H1 (cell line): ENCODE data around the gene GPC6. TPM values are rescaled to one million over a fixed set of nuclear protein-coding genes. Genes with fewer than 3 reads are reported as not detected.

ENCODE experiments used
- CTCF ChIA-PET: fragments of 300-600 bp; sonication (Branson Sonifier 250); formaldehyde crosslinking; loops from one replicate; lab custom pipeline; 2021; ENCODE audit not compliant: partially characterized antibody; lab: Charles Lee
- POLR2A ChIA-PET: fragments of 300-600 bp; sonication (Branson Sonifier 250); formaldehyde crosslinking; loops from one replicate; lab custom pipeline; 2021; ENCODE audit warnings: inconsistent platforms; ENCODE audit not compliant: partially characterized antibody; lab: Charles Lee
- DNase-seq, 2 experiments: peaks; one replicate each; pipeline versions ENCODE4 v3.0.0 to v3.0.0-alpha.2; 2010 to 2022; ENCODE audit warnings: low spot score in 2 of 2, low read depth in 1 of 2, mixed read lengths in 1 of 2
- FAIRE-seq: peaks from 2 replicates; lab custom pipeline; 2011; peaks lifted over from hg19 to GRCh38; lab: Jason Lieb, UNC
- H2AFZ ChIP-seq: 2 replicates; pipeline ENCODE4 v1.8.1; 2012; ENCODE audit warnings: low read length, inconsistent platforms
- H2AK5ac ChIP-seq: 2 replicates; pipeline ENCODE4 v1.6.1; 2013; ENCODE audit warnings: low read depth, low read length
- H2BK120ac ChIP-seq: replicated peaks from 2 replicates; pipeline ENCODE3; 2013; ENCODE audit warnings: low read depth, low read length, inconsistent platforms
- H2BK12ac ChIP-seq: 2 replicates; pipeline ENCODE4 v1.6.1; 2013; ENCODE audit warnings: low read depth, low read length
- H2BK15ac ChIP-seq: 2 replicates; pipeline ENCODE4 v1.6.1; 2013; ENCODE audit warnings: low read length
- H2BK20ac ChIP-seq: 2 replicates; pipeline ENCODE4 v1.6.1; 2013; ENCODE audit warnings: low read length
- H2BK5ac ChIP-seq: 2 replicates; pipeline ENCODE4 v1.6.1; 2013; ENCODE audit warnings: low read depth, low read length
- H3K14ac ChIP-seq: 2 replicates; pipeline ENCODE4 v1.6.1; 2013; ENCODE audit warnings: inconsistent platforms; ENCODE audit not compliant: insufficient read length
- H3K18ac ChIP-seq: 2 replicates; pipeline ENCODE4 v1.6.1; 2013; ENCODE audit warnings: low read length; ENCODE audit errors: extremely low read depth
- H3K23ac ChIP-seq: 2 replicates; pipeline ENCODE4 v1.6.1; 2013; ENCODE audit warnings: inconsistent platforms; ENCODE audit not compliant: insufficient read length
- H3K23me2 ChIP-seq: 2 replicates; pipeline ENCODE4 v1.6.1; 2013; ENCODE audit warnings: low read depth, low read length
- H3K27ac ChIP-seq: 2 replicates; pipeline ENCODE4 v1.6.1; 2011; ENCODE audit warnings: low read depth, low read length, inconsistent platforms
- H3K27me3 ChIP-seq, 4 experiments: replicated peaks in 1 of 4; 1 replicate in 1 of 4; 2 replicates in 3 of 4; pipeline versions ENCODE4 v1.6.1 to v1.8.1; 2011 to 2013; ENCODE audit warnings: low read length in 3 of 4, mild to moderate bottlenecking in 3 of 4, inconsistent platforms in 2 of 4, mixed read lengths in 2 of 4, moderate library complexity in 1 of 4; ENCODE audit not compliant: control insufficient read depth in 3 of 4, insufficient read depth in 3 of 4; ENCODE audit errors: extremely low read depth in 1 of 4
- H3K36me3 ChIP-seq, 4 experiments: 2 replicates each; pipeline versions ENCODE4 v1.6.1 to v1.8.1; 2011 to 2013; ENCODE audit warnings: mild to moderate bottlenecking in 4 of 4, low read length in 3 of 4, moderate library complexity in 2 of 4, control low read depth in 1 of 4, inconsistent platforms in 1 of 4; ENCODE audit not compliant: insufficient read depth in 4 of 4, control insufficient read depth in 2 of 4
- H3K4ac ChIP-seq: replicated peaks from 2 replicates; pipeline ENCODE3; 2013; ENCODE audit warnings: low read length, low read depth, mixed read lengths, inconsistent platforms; ENCODE audit not compliant: insufficient read length
- H3K4me1 ChIP-seq, 4 experiments: replicated peaks in 1 of 4; 1 replicate in 1 of 4; 2 replicates in 3 of 4; pipeline versions ENCODE4 v1.6.1 to v1.8.1; 2011 to 2013; ENCODE audit warnings: low read length in 3 of 4, inconsistent platforms in 2 of 4, mixed read lengths in 1 of 4; ENCODE audit not compliant: insufficient read depth in 4 of 4, control insufficient read depth in 3 of 4
- H3K4me2 ChIP-seq, 2 experiments: 2 replicates each; pipeline versions ENCODE4 v1.6.1 to v1.8.1; 2011 to 2013; ENCODE audit warnings: low read depth in 2 of 2, low read length in 2 of 2, control low read depth in 1 of 2, inconsistent platforms in 1 of 2, mild to moderate bottlenecking in 1 of 2; ENCODE audit not compliant: insufficient read depth in 1 of 2
- H3K4me3 ChIP-seq, 4 experiments: fragments of 200-600, 300-600 bp in 1 of 4; sonication (generic), shearing (Covaris generic), sonication (Bioruptor Twin) in 1 of 4; 2 replicates each; pipeline versions ENCODE4 v1.5.1 to v1.8.1; 2011 to 2016; ENCODE audit warnings: low read length in 4 of 4, low read depth in 3 of 4, control low read depth in 2 of 4, inconsistent platforms in 2 of 4, mild to moderate bottlenecking in 2 of 4, mixed read lengths in 1 of 4, moderate library complexity in 1 of 4; ENCODE audit not compliant: insufficient read depth in 2 of 4; ENCODE audit errors: extremely low read depth in 1 of 4
- H3K56ac ChIP-seq: replicated peaks from 2 replicates; pipeline ENCODE3; 2013; ENCODE audit warnings: low read depth, mild to moderate bottlenecking, mixed read lengths, low read length, inconsistent platforms; ENCODE audit not compliant: insufficient read length
- H3K79me1 ChIP-seq: 2 replicates; pipeline ENCODE4 v1.6.1; 2013; ENCODE audit warnings: low read depth, low read length, control low read depth
- H3K79me2 ChIP-seq, 2 experiments: 2 replicates each; pipeline versions ENCODE4 v1.6.1 to v1.8.1; 2012 to 2013; ENCODE audit warnings: low read length in 2 of 2, mild to moderate bottlenecking in 2 of 2, inconsistent platforms in 1 of 2; ENCODE audit not compliant: insufficient read depth in 2 of 2, control insufficient read depth in 1 of 2
- H3K9ac ChIP-seq, 4 experiments: replicated peaks in 1 of 4; 1 replicate in 1 of 4; 2 replicates in 3 of 4; pipeline versions ENCODE4 v1.6.1 to v1.8.1; 2011 to 2013; ENCODE audit warnings: low read depth in 3 of 4, low read length in 3 of 4, control low read depth in 2 of 4, mild to moderate bottlenecking in 2 of 4, moderate library complexity in 2 of 4, inconsistent platforms in 1 of 4; ENCODE audit errors: extremely low read depth in 1 of 4
- H3K9me3 ChIP-seq, 2 experiments: 2 replicates each; pipeline versions ENCODE4 v1.6.1 to v1.8.1; 2012 to 2013; ENCODE audit warnings: mild to moderate bottlenecking in 2 of 2, moderate library complexity in 2 of 2, control low read depth in 1 of 2, inconsistent platforms in 1 of 2, low read depth in 1 of 2, low read length in 1 of 2, mixed read lengths in 1 of 2; ENCODE audit not compliant: insufficient read depth in 2 of 2
- H4K20me1 ChIP-seq, 2 experiments: replicated peaks in 1 of 2; 2 replicates each; pipeline versions ENCODE3 to v1.8.1; 2011 to 2013; ENCODE audit warnings: inconsistent platforms in 2 of 2, low read length in 2 of 2, mild to moderate bottlenecking in 1 of 2; ENCODE audit not compliant: insufficient read depth in 2 of 2, control insufficient read depth in 1 of 2
- H4K5ac ChIP-seq: 2 replicates; pipeline ENCODE4 v1.6.1; 2013; ENCODE audit warnings: low read length, low read depth, mixed read lengths, inconsistent platforms; ENCODE audit not compliant: insufficient read length
- H4K8ac ChIP-seq: 2 replicates; pipeline ENCODE4 v1.8.0; 2013; ENCODE audit warnings: mild to moderate bottlenecking, moderate library complexity, low read length, inconsistent platforms; ENCODE audit not compliant: insufficient read depth; ENCODE audit errors: extremely low read depth
- H4K91ac ChIP-seq: replicated peaks from 2 replicates; pipeline ENCODE3; 2013; ENCODE audit warnings: low read length, mixed read lengths, inconsistent platforms; ENCODE audit not compliant: insufficient read length
- BACH1 ChIP-seq: IDR thresholded peaks from 2 replicates; pipeline ENCODE4 v1.6.1; 2012; ENCODE audit warnings: low read length, improper control_type of control experiment
- CBX5 ChIP-seq: fragments of 300-800, 300-1000 bp; sonication (generic); IDR thresholded peaks from 2 replicates; pipeline ENCODE4 v1.7.1; 2016; ENCODE audit warnings: antibody characterized with exemption, low read length, low read depth
- CHD2 ChIP-seq: IDR thresholded peaks from 2 replicates; pipeline ENCODE4 v1.6.1; 2012; ENCODE audit warnings: low read length, improper control_type of control experiment
- CTCF ChIP-seq, 3 experiments: IDR thresholded peaks; 1 replicate in 2 of 3; 2 replicates in 1 of 3; pipeline versions ENCODE4 v1.5.1 to v1.6.1; 2011; ENCODE audit warnings: low read length in 3 of 3, mild to moderate bottlenecking in 3 of 3, inconsistent platforms in 2 of 3, low read depth in 1 of 3, moderate library complexity in 1 of 3; ENCODE audit not compliant: insufficient read depth in 1 of 3; ENCODE audit errors: control extremely low read depth in 1 of 3
- GTF2F1 ChIP-seq: IDR thresholded peaks from 2 replicates; pipeline ENCODE4 v1.6.1; 2012; ENCODE audit warnings: low read depth, low read length, improper control_type of control experiment, borderline replicate concordance
- JUND ChIP-seq: IDR thresholded peaks from 2 replicates; pipeline ENCODE4 v1.6.1; 2011; ENCODE audit warnings: mild to moderate bottlenecking, improper control_type of control experiment, low read length
- KDM4A ChIP-seq: IDR thresholded peaks from one replicate; pipeline ENCODE4 v1.7.1; 2012; ENCODE audit warnings: low read depth, mild to moderate bottlenecking, moderate library complexity, low read length, inconsistent platforms; ENCODE audit not compliant: severe bottlenecking
- PHF8 ChIP-seq: fragments of 200-600 bp; sonication (generic); conservative IDR thresholded peaks from 2 replicates; pipeline ENCODE4 v1.7.1; 2012; ENCODE audit warnings: low read depth, mild to moderate bottlenecking, inconsistent platforms, low read length, moderate library complexity
- POLR2AphosphoS5 ChIP-seq: IDR thresholded peaks from 2 replicates; pipeline ENCODE4 v1.6.1; 2011; ENCODE audit warnings: low read depth, low read length
- POU5F1 ChIP-seq: IDR thresholded peaks from 2 replicates; pipeline ENCODE4 v1.6.1; 2011; ENCODE audit warnings: low read depth, mild to moderate bottlenecking, low read length, moderate library complexity
- TAF1 ChIP-seq: IDR thresholded peaks from 2 replicates; pipeline ENCODE4 v1.6.1; 2011; ENCODE audit warnings: mild to moderate bottlenecking, low read depth, low read length
- TBP ChIP-seq: IDR thresholded peaks from 2 replicates; pipeline ENCODE4 v1.6.1; 2011; ENCODE audit warnings: low read depth, low read length, improper control_type of control experiment
- TCF12 ChIP-seq: IDR thresholded peaks from 2 replicates; pipeline ENCODE4 v1.6.1; 2011; ENCODE audit warnings: low read depth, mild to moderate bottlenecking, low read length
- WGBS, 2 experiments: shearing (Covaris generic) in 1 of 2; methylation state at CpG; one replicate each; pipeline versions ENCODE4 v1.1.6 to v1.1.7; 2013 to 2015; ENCODE audit warnings: low lambda C conversion rate in 2 of 2, mixed read lengths in 2 of 2, inconsistent platforms in 1 of 2, low coverage in 1 of 2, missing lambda C conversion rate in 1 of 2; ENCODE audit not compliant: insufficient replicate concordance in 2 of 2, insufficient coverage in 1 of 2, insufficient read length in 1 of 2; ENCODE audit errors: extremely low coverage in 1 of 2, missing lambda C conversion rate in 1 of 2; 5-methylcytosine and 5-hydroxymethylcytosine counted together
- polyA plus RNA-seq, 7 experiments: library from polyadenylated mRNA; depleted of rRNA in 3 of 7; stranded (reverse) in 5 of 7; unstranded in 2 of 7; fragments of >200 nt in 5 of 7; fragments of 200-250 nt in 2 of 7; gene quantifications; 1 replicate in 5 of 7; 2 replicates in 1 of 7; 4 replicates in 1 of 7; pipeline versions ENCODE4 v1.2.1 to v1.2.3, GENCODE V29; 2011 to 2013; ENCODE audit warnings: missing spikeins in 2 of 7, mixed read lengths in 2 of 7
- total RNA-seq: library from RNA; stranded (reverse); fragmentation: NEBNext Ultra II Directional; extraction: Animal tissue kit (Norgen Biotek cat#: 25700); gene quantifications from 2 replicates; pipeline ENCODE4 v1.2.1, GENCODE V29; 2021

GPC6 gene
- total and polyA plus RNA-seq, 2 of the 8 experiments (the other 6 are each of a cell fraction or from before 2014, with no cell fraction given) = 5.4 to 12.0 TPM

GRCh38 chr13:93889430-93889951 lies 662.9 kb downstream of the GPC6 start:
- DNase-seq = no peak
- no peak overlapping the region for H2BK12ac ChIP-seq
- H4K91ac ChIP-seq = no peak overlapping the region
- no peak overlapping the region for H2AFZ ChIP-seq
- no peak overlapping the region for H3K56ac ChIP-seq
- ChIA-PET CTCF (no interaction called here), POLR2A (no interaction called here)
- H4K20me1 ChIP-seq = no peaks in the 10 kb centered on the region
- no peak overlapping the region for H4K8ac ChIP-seq
- H3K4me3 ChIP-seq = no peak overlapping the region
- H3K79me1 ChIP-seq = no peaks in the 10 kb centered on the region
- no peaks in the 10 kb centered on the region for H3K23me2 ChIP-seq
- H3K14ac ChIP-seq = no peak overlapping the region
- no peak overlapping the region for H2BK20ac ChIP-seq
- H2BK120ac ChIP-seq = no peak overlapping the region
- no peak overlapping the region for H2BK15ac ChIP-seq
- H3K9ac ChIP-seq = no peak overlapping the region
- H3K18ac ChIP-seq = no peak overlapping the region
- H3K23ac ChIP-seq = no peak overlapping the region
- WGBS, 2 experiments = 88% methylated on average over 1 of the region's 1 CpG; no CpG with 5 or more reads in 1 of the 2 experiments
- H3K79me2 ChIP-seq = no peaks in the 10 kb centered on the region
- no peak for FAIRE-seq
- no peak overlapping the region for H3K4me2 ChIP-seq
- no peak overlapping the region for H3K27ac ChIP-seq
- H3K27me3 ChIP-seq = no peaks in the 10 kb centered on the region
- no peak overlapping the region for H2BK5ac ChIP-seq
- H4K5ac ChIP-seq = no peak overlapping the region
- no peaks in the 10 kb centered on the region for H3K4me1 ChIP-seq
- H2AK5ac ChIP-seq = no peak overlapping the region
- no peak overlapping the region for H3K4ac ChIP-seq
- no peaks in the 10 kb centered on the region for H3K9me3 ChIP-seq
- H3K36me3 ChIP-seq = no peaks in the 10 kb centered on the region
- TF ChIP-seq KDM4A = no peak
- TF ChIP-seq CHD2 = no peak
- TF ChIP-seq JUND = no peak
- no peak for TF ChIP-seq TCF12
- no peak for TF ChIP-seq TBP
- no peak for TF ChIP-seq POLR2AphosphoS5
- TF ChIP-seq BACH1 = no peak
- TF ChIP-seq GTF2F1 = no peak
- TF ChIP-seq PHF8 = no peak
- TF ChIP-seq CBX5 = no peak
- TF ChIP-seq POU5F1 = no peak
- TF ChIP-seq TAF1 = no peak
- no peak for TF ChIP-seq CTCF (IDR thresholded peaks at IDR 0.05; ENCODE audit: control extremely low read depth in 1 of 3, insufficient read depth in 1 of 3, low read depth in 1 of 3, low read length in 3 of 3)
